GM18951 (cell line): ENCODE data around the gene COA6.
"Not testable (repeated sequence)": the region's sequence is repeated elsewhere in the genome, so short reads cannot be mapped to it uniquely, and the experiment has no call there.

ENCODE experiments used
- POLR2A ChIP-seq: IDR thresholded peaks from 4 replicates; pipeline ENCODE4 v1.6.1; 2011; ENCODE audit warnings: mild to moderate bottlenecking; ENCODE audit not compliant: insufficient read length, insufficient read depth; ENCODE audit errors: extremely low read depth
- in situ Hi-C: fragments of 300-500 bp; cut with MboI; formaldehyde crosslinking; loops from one replicate; pipeline ENCODE4 v1.12.0; 2022; ENCODE audit warnings: low sequenced_read_pairs, mixed read lengths, inconsistent platforms; ENCODE audit not compliant: unreplicated experiment

COA6 gene

DNA sequence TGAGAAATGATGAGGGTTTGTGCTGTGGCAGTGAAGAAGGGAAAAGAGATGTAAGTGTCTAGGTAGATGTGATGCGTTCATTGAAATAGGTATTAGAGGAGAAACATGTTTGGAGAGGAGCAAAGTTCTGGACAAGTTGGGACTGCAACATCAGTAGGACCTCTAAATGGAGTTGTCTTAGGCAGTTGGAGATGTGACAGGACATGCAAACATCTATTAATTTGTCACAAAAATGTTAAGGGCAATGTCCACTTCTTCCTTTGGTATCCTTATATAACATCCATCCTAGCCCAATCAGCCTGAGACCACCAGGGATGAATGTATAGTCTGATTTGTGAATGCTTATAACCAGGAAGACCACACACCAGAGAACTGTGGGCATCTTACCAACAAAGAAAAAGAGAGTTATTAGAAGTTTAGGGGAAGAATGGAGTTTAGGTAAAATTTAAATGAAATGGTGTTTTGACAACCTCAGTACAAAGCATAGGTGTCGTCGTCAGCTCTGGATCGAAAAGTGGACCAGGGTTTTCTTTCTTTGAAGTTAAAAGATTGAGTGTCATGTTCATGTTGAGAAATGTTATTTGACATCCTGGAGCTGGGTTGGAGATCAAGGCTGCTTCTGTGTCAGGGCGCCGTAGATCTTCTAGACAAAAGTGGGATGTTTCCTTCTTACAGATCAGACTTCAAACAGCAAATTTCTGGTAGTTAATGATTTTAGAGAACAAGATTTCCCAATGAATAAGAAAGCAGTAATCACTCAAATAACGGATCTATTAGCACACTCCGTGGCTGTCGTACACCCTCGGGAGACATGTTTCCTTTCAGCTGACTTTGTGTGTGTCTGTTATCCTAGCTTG lies 8.7 kb downstream of the COA6 start:
- no peak for TF ChIP-seq POLR2A
- in situ Hi-C loops, result loop anchor here (10.0 kb wide), 1 partner anchor 93 kb away; the partner anchor contains the start of gene TARBP1

DNA sequence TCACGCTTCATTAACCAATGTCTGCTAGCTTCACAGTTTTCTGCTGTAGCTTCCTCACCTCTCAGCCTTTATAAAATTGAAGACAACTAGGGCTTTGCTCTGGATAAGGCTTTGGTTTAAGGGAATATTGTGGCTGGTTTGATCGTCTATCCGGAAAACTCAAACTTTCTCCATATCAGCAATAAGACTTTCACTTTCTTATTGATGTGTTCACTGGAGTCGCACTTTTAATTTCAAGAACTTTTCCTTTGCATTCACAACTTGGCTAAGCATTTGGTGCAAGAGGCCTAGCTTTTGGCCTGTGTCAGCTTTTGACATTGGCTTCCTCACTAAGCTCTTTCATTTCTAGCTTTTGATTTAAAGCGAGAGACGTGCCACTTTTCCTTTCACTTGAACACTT lies 12.9 kb downstream of the COA6 start:
- in situ Hi-C loops, result loop anchor here (10.0 kb wide), 1 partner anchor 89 kb away; the partner anchor contains the start of gene TARBP1
- TF ChIP-seq POLR2A, result no peak

DNA sequence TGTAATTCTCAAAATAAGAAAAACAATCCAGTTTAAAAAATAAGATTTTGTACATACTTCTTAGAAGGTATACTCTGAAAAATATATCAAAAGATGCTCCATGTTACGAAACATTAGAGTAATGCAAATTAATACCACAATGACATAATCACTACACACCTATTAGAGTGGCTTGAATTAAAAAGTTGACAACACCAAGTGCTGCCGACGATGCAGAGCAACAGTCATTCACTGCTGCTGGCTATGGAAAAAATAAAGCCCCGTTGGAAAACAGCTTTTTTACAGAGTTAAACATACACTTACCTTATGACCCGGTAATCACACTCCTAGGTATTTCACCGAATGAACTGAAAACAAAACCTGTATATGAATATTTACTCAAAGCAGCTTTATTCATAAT lies 14.8 kb downstream of the COA6 start:
- in situ Hi-C loops, result loop anchor here (10.0 kb wide), 1 partner anchor 87 kb away; the partner anchor contains the start of gene TARBP1

DNA sequence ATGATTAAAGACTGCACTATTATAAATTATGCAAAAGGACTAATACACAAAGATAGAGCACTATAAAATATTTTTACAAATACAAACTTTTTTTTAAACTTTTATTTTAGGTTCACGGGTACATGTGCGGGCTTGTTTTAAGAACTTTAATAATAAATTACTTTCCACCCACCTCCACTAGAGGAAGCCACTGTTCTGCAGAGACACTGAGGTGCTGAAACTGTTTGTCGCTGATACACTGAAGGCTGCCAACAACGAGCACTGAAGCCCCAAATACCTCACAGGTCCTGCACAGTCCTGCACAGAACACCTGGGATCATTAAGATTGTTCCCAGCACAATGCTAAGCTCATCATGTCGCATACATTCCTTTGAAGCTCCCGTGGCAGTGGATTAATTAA lies 19.9 kb downstream of the COA6 start:
- in situ Hi-C loops, result no loop called here
- no peak for TF ChIP-seq POLR2A

More for the DNA sequence above, 14.8 kb downstream of the COA6 start:
- TF ChIP-seq POLR2A, result no peak

DNA sequence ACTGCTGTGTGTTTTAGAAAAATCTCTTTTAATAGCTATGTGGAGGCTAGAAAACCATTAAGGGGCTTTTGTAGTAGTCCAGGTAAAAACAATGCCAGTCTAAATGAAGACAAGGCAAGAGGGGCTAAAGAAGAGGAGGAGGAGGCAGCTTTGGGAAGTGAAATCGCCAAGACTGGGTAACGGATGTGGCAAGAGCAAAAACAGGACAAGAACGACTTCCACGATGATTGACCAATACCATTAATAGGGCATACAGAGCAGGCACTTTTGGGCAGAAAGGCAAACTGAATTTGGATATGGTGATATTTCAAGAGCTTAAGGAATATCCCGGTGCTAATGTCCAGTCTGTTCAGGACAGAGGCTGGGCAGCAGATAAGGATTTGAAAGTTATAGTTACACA lies 22.0 kb downstream of the COA6 start:
- in situ Hi-C loops, result no loop called here
- no peak for TF ChIP-seq POLR2A

DNA sequence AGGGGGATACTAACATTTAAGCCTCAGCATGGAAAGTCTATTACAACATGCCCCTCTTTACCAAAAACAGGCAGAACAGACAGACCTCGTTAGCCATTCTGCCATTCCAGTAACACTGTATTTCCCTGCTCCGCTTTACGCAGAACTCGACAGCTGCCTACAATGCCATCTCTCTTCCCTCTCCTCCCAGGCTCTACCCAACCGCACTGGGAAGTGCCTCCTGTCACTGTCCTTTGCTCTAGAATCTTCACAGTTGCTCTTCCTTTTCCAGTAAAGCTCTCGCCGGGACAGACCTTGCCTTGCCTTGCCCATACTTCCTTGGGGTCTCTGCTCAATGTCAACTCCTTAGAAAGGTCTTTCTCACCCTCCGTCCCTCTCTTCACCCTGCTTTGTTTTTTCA lies 22.8 kb downstream of the COA6 start:
- no peak for TF ChIP-seq POLR2A

DNA sequence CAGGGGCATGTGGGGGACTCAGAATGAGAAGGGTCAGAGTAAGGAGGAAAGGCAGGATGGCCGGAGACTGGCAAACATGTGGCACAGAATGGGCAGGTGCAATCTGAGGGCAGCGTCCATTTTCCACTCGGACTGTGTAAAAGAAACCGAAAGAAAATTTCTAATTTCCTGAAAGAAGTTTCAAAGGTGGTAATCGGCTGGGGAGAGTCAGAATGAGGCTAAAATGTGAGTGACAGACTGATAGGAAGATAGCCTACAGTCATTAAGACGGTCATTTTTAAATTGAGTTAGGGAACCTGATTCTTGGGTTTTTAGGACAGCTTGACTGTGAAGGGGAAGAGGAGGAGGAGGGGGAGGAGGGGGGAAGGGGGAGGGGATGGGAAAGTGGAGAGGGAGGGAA lies 23.6 kb downstream of the COA6 start:
- TF ChIP-seq POLR2A, result no peak
- in situ Hi-C loops, result no loop called here

More for the DNA sequence above, 22.8 kb downstream of the COA6 start:
- in situ Hi-C loops, result no loop called here

DNA sequence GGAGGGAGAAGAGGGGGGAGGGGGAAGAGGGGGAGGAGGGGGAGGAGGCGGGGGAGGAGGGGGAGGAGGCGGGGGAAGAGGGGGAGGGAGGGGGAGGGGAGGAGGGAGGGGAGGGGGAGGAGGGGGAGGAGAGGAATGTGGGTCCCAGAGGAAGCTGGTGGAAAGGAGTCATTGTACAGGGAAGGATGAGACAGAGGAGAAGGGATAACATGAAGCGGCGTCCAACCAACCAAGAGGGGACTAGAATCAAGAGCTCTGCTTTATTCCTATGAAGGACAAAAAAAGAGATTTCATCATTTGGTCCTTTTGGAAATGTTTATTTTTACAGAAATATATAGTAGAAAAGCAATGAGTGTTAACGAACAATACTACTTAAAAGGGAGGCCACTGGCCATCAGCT lies 24.5 kb downstream of the COA6 start:
- in situ Hi-C loops, result no loop called here
- no peak for TF ChIP-seq POLR2A

DNA sequence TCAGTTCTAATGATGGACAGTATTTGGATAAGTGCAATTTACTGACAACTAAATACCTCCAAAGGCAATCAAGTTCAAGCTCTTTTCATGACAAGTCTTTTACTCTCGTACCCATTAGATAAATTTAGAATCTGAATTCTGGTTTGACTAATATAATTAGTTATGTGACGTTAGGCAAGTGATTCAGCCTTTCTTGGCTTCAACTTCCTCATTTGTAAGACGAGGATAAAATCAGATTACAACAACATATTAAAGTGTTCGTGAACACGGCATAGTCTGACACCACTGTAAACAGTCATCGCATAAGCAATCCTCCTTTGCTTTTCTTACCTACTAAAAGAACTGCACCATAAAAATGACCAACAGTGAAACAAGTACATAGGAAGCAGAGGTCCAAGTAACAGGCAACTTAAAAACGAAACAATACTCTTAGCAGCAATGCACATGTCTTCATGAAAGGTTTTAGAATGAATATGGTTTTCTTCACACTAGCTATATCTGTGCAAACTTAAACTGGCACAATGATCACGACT lies 25.7 kb downstream of the COA6 start:
- in situ Hi-C loops, result no loop called here
- no peak for TF ChIP-seq POLR2A

DNA sequence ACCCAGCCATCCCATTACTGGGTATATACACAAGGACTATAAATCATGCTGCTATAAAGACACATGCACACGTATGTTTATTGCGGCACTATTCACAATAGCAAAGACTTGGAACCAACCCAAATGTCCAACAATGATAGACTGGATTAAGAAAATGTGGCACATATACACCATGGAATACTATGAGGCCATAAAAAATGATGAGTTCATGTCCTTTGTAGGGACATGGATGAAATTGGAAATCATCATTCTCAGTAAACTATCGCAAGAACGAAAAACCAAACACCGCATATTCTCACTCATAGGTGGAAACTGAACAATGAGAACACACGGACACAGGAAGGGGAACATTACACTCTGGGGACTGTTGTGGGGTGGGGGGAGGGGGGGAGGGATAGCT lies 26.3 kb downstream of the COA6 start:
- in situ Hi-C loops, result not testable (repeated sequence)

DNA sequence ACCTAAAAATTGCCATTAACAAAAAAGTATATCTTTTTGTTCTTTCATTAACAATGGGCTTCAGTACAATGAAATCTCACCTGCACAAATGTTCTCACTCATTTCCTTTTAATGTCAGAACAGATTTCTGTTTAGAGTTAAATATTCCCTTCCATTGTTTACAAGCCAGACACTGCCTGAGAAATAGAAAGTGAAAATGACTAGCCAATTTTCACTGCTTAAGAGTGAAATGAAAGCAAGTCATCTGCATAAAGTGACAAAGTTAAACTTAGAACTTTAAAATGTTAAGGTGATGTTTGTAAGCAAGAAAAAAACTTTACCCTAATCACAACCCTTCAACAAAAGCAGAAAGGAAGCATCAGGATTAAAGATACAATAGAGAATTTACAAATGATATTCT lies 27.5 kb downstream of the COA6 start:
- TF ChIP-seq POLR2A, result no peak
- in situ Hi-C loops, result no loop called here

DNA sequence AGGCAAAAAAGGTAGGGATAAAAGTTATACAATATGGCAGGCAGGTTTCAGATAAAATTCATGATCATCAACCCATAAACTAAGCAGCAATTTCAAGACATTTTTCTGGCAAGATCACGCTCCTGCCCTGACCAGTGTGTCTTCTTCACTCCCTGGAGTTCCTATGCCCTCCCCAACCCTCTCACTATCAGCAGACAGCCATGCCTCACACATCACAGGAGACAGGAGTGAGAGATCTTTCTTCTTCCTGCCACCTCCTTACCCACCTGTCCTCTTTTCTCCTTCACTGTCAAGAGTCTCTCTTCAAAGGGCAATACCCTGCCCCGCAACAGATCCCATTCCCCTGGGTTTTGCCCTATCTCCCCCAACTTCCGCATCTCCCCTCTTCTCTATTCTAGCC lies 28.4 kb downstream of the COA6 start:
- in situ Hi-C loops, result no loop called here

DNA sequence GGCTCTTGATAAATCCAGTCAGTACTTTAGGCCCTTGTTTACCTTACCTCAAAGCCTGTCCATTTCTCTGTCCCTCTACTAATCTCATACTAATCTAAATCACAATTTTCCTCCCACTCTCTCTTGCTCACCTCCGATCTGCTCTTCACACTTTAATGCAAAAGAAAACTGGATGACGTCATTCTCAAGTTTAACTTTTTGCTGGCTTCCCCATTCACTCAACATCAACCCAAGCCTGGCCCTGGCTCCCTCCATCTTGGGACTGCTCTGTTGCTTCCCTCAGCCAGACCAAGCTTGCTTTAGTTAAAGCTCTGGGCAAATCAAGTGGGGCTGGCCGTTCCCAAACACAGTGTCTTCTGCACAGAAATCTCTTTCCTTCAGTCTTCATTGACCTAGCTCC lies 29.7 kb downstream of the COA6 start:
- TF ChIP-seq POLR2A, result no peak
- in situ Hi-C loops, result no loop called here

More for the DNA sequence above, 28.4 kb downstream of the COA6 start:
- TF ChIP-seq POLR2A, result no peak

DNA sequence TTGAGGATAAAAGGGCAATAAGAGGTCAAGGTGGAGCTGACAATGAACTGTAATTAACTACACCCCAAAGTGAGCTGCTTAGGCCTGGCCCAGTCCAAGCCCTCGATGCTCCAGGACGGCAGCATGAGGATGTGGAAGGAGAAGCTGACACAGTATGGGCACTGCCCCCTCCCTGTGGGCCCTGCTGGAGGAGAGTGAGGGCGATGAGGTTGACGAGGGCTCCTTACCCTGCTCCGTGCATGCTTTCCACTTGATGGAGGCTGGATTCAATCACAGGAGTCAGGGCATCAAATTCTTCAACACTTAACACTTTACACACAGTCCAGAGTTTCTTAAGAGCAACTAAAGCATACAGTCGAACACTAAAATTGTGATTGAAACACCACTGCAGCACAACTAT lies 32.4 kb downstream of the COA6 start:
- TF ChIP-seq POLR2A, result no peak
- in situ Hi-C loops, result no loop called here
